Measurements from ENCODE around the gene PPP1R13L.

PPP1R13L gene

DNA sequence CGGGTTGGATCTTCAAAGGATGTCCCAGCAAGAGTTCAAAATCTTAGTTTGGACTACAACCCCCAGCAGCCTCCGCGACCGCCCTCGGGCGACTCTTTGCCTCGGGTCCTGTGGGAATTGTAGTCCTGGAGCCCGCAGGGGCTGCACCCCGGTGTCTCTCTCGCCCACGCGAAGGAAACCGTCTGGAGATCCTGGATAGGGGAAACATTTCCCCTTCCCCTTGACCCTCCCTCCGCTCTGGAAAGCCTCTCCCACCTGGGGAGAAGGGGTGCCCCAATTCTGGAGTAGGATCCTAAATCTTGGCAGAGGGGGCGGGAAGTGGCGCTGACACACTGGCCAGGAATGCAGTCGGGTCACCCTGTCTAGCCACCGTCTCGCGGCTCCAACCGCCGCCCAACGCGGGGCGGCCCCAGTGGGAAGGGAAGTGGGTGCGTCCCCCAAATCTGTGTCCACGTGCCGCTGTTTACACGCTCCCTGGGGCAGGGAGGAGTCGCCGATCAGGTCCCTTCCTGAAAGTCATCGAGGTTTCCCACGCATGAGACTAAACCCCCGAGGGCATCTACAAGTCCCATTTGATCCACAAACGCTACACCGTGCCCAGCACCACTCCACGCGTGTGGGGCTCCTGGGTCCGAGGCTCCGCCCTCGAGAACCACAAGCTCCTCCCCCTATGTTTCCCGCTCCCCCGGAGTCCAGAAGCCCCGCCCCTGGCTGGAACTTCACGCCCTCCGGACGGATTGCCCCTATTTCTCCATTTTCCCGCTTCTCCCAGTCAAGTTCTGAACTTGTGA lies 761 bp upstream of the PPP1R13L start:
- DNase-seq = peak; percentile 90

DNA sequence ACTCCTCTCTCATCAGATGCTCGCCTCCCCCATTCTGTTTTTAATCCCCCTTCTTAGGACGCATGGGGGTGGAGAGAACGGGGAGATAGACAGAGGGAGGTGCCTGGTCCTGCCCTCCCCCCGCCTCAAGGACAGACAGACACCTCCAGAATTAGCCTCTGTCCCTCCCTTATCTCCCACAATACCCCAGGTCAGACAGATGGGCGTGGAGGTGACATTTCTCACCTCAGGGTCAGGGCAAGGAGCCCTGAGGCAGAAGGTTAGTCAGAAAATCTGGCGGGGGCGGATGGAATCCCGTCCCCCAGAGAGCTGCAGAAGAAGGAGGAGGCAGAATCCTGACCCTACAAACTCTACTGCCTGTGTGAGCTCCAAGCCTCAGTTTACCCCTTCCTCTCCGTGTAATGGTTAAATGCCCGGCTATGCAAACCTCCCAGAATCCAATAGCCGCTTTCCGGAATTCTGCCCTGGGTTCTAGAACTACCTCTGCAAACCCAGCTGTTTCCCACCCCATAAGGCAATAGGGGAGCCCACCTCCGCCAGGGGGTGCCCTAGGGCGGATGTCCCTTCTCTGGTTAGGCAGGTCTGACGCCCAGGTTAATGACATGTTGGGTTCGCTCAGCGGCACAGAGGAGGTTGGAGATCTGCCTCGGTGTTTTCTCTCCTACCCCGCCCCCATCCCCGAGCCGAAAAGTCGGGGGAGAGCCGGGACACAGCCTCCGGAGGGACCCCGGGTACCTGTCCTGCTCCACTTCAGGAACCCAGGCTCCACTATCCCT lies 900 bp downstream of the PPP1R13L start:
- DNase-seq = peak; percentile 80

DNA sequence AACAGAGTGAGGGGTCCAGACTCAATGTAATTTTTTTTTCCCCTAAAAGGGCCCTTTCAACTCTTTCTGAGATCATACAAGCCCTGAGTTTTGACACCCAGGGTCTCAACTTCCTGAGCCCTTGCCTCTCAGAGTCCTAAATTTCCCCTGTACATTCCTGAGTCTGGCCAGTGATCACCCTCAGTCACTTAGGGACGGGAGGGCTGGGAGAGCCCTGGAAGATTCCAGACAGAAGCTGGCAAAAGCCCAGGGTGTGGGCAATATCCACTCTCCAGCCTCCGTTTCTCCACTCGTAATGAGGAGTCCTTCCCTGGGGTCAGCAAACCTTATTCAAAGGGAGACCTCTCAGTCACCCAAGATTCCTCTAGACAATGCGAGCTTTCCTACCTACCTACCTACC lies 1.6 kb downstream of the PPP1R13L start:
- no peak for DNase-seq

DNA sequence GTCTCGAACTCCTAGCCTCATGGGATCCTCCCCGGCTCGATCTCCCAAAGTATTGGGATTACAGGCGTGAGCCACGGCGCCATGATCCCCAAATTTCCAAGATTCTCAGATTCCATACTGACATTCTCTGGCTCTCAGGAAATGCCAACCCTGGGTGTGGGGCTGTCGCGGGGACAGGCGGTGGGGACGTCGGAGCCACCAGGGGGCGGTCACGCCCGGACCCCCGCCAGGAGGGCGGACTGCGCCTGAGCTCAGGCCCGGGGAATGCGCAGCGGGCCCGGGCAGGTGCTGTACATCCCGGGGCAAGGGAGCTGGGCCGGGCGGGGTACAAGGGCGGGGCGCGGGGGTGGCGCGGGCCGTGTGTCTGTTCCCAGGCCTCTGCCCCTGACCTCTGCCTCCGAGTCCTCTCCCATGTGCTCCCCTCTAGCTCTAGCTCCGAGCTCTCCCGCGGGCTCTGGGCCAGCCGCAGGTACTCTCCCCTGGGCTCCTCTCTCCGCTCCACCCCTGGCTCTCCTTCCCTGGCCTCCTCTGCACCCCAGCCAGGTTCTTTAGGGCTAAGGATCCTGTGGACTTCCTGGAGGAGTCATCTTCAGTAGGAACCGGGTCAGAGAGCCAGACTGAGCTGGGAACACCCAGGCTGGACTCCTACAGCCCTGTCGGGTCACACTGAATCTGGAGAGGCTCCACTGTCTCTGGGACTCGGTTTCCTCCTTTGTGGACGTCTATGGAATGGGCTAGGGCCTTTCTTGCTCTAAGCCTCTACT lies 2.4 kb downstream of the PPP1R13L start:
- DNase-seq = peak; percentile 34

DNA sequence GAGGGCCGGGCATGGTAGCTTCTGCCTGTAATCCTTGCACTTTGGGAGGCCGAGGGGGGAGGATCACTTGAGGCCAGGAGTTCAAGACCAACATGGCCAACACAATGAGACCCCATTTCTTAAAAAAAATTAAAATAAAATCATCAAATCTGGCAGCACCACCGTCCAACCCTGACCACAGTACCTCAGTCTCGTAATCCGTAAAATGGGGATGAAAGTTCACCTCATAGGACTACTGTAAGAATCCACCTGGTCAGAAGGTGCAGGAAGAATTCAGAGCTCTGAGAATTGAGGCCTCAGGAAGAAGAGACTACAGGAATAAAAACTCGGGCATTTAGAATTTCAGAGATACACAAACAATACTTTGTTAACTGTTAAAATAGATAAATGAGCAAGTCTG lies 3.1 kb downstream of the PPP1R13L start:
- no peak for DNase-seq

DNA sequence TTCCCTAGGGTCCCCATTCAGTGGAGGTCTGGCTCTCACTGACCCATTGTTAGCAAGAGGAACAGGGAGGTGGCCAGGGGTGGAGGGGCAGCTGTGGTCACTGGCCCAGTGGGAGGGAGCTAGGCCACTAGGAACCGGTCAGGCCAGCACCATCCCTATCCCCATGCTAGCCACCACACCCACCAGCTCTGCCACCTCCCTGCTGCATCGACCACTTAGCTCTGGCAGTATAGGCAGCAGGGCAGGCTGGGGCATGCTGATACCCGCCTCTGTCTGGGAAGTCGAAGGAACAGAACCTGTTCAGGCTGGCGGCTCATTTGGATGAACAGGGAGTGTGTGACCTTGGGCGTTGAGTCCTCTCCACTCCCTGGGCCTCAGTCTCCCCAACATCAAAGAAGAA lies 4.7 kb downstream of the PPP1R13L start:
- no peak for DNase-seq

DNA sequence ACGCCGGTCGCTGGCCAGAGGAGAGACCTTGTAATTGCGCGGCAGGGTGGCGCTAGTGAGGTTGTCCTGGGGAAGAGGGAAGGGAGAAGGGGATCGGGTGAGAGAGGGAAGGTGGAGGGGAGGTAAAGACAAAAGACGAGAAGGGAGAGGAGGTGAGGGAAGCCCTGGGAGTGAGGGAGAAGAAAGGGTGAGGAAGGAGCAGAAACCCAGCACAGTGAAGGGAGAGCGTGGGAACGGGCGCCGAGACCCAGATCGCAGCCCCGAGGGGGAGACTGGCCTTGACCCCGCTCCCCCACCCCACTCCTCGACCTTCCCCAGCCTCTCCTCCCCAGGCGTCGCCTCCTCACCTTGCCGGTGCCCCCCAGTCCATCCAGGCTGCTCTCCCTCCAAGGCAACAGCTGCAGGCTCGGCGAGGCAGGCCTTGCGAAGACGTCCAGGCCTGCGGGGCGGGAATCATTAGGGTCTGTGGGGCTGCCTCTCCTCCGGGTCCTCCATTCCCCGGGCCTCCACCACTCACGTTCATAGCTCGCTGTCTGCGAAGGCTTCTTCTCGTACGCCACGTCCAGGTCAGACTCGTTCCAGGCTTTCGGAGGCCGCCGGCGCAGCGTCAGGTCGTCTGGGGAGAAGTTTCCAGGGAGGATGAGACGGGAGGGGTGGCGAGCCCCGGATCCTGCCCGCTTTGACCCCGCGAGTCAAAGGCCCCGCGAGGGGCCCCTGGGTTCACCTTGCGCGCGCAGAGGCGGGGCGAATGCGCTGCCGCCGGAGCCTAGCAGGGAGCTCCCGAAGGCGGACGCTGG lies 8.8 kb downstream of the PPP1R13L start:
- no peak for DNase-seq

DNA sequence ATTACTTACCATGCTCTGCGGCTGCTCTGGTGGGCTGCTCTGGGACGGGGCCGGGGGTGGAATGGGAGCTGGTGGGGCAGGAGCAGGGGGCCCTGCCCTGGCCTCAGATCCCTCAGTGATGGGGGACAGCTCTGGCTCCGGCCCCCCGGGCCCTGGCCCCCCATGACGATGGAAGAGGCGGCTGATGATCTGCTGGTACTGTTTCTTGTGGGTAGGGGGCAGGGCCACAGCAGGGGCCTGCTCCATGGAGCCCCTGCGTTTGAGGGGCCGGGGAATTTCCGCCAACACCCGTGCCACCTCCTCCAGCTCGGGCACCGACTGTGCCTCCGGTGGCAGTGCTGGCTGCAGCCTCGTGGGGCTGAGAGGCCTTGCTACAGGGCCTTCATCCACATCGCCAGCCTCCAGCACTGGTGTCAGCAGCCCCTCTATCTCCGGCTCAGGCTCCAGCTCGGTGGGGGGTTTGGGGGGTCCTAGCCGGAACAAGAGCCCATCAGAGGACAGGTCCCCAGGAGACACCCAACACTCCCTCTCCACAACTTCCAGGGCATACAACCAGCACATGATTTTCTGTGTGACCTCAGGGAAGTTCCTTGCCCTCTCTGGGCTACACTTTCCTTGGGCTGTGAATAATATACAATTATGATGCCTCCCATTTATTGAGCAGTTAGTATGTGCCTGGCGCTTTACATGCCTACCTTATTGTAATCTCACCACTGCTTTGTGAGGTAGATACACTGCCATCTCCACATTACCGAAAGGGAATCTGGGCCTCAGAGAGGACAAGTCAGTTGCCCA lies 12.8 kb downstream of the PPP1R13L start:
- DNase-seq = no peak

DNA sequence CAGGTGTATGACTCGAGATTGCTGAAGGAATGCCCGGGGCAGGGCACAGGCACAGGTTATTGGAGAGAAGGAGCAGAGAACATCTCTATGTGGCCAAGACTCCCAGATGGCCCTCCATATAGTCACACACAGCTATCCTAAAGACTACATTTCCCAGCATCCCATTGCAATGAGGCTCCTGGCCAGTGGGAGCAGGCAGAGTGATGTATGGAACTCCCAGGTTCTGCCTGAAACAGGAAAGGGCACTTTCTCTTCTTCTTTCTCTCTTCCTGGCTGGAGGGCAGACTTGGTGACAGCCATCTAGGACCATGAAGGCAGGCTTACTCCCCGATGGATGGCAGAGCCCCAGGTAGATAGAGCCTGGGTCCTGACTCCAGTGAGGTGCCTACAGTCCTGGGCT lies 13.5 kb downstream of the PPP1R13L start:
- peak; percentile 18 for DNase-seq

DNA sequence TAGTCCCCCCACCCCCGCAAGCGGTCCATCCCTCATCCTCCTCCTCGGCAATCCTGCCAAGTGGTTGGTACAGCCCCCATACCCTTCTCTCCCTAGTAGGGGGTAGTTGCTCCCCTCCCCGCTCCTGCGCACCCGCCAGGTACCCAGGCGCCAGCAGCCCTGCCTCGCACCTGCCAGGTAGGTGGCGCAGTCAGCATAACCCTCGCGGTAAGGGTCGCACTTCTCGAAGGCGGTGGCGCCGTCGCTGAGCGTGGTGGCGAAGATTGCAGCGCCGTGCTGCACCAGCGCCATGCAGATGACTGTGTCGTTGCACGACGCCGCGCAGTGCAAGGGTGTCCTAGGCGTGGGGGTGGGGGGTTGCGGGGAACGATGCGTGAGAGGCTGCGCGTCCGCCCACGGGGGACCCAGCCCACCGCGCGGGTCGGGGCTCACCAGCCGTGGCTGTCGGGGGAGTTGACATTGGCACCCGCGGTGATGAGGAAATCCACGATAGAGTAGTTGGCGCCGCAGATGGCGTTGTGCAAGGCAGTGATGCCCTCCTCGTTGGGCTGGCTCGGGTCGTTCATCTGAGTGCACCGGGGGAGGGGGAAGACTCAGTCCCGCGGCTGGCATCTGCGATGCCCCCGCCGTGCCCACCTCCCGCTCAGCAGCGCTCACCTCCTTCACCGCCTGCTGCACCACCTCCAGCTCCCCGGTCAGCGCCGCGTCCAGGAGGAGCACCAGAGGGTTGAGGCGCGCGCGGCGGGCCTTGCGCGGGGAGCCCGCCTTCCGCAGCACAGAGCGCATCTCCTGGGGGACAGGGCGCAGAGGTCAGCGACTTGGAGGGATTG lies 19.3 kb downstream of the PPP1R13L start:
- DNase-seq = no peak

DNA sequence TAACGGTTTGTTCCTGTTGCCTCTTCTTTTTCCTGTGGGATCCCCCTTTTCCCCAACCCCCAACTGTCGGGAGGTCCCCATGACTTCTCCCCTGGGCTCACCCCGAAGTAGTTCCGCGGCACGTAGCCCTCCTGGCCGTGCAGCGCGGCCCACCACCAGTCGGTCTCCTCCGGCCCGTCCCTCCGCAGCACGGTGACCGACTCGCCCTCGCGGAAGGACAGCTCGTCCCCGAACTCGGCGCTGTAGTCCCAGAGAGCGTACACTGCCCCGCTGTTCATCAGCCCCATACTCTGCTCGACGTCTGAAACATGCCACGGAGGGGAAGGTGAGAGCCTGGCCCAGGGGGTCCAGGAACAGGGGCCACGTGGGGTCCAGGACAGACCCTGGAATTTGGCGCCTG lies 22.4 kb downstream of the PPP1R13L start:
- DNase-seq = no peak

DNA sequence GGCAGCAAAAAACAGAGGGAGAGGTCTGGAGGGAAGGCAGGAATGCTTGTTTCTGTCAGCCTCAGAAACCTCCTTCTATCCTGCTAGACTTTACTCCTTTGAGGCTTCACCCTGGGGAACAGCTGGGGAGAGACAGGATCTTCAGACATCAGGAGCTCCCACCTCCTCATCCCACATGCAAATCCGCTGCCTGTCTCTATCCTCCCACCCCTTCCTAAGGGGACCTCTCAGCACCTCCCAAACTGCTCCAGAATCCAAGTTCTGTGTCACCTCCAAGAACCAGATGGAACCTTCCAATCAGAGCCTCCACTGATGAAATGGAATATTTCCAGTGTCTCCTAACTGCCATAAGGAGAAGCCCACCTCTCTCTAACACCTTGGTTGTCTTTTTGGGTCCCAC lies 24.8 kb downstream of the PPP1R13L start:
- no peak for DNase-seq

DNA sequence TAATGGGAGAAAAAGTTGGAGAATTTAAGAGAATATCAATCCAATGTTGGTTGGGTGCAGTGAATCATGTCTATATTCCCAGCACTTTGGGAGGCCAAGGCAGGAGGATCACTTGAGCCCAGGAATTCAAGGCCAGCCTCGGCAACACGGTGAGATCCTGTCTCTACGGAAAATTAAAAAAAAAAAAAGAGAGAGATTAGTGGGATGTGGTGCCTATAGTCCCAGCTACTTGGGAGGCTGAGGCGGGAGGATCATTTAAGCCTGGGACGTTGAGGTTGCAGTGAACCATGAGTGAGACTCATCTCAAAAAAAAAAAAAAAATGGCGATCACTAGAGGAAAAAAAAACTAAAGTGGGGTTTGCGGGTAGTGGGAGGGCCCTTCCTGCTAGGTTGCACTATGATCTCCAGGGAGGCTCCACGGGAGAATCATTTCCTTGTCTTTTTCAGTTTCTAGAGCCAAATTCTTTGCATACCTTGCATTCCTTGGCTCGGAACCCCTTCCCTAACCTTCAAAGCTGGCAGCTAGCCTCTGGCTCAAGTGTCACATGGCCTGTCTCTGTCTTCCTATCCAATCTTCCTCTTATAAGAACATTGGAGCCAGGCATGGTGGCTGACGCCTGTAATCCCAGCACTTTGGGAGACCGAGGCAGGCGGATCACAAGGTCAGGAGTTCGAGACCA lies 28.7 kb downstream of the PPP1R13L start:
- no peak for DNase-seq

DNA sequence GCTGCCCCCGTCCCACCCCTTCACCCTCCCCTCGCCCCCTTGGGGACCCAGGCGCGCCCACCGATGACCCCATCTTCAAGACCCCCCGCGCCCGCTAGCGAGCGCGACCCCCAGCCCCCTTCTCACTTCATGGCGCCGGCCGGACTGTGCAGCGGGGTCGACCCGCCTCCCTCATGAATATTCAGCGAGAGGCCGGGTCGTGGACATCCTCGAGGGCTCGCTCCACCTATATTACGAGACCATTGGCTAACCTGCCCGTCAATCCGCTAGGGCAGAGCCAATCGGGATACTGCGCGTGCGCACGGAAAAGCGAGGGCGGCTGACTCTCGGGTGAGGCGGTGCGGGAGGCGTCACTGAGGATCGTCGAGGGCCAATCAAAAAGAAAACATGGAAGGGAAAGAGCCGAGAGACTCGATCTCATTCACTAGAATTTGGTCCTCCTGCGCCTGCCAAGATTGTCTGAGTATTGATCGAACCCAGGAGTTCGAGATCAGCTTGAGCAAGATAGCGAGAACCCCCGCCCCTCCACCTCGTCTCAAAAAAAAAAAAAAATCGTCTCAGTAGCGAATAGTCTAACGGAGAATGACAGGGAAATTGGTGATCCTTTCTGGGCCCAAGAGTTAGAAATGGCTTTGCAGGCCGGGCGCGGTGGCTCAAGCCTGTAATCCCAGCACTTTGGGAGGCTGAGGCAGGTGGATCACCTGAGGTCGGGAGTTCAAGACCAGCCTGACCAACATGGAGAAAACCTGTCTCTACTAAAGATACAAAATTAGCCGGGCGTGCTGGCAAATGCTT lies 34.3 kb downstream of the PPP1R13L start, which contains the start of gene ERCC2:
ERCC2 (minus strand) TSS at position 164 of the 795 bp plus-strand sequence; CDS start at position 131, 33 bp downstream.
- peak; percentile 100 for DNase-seq

DNA sequence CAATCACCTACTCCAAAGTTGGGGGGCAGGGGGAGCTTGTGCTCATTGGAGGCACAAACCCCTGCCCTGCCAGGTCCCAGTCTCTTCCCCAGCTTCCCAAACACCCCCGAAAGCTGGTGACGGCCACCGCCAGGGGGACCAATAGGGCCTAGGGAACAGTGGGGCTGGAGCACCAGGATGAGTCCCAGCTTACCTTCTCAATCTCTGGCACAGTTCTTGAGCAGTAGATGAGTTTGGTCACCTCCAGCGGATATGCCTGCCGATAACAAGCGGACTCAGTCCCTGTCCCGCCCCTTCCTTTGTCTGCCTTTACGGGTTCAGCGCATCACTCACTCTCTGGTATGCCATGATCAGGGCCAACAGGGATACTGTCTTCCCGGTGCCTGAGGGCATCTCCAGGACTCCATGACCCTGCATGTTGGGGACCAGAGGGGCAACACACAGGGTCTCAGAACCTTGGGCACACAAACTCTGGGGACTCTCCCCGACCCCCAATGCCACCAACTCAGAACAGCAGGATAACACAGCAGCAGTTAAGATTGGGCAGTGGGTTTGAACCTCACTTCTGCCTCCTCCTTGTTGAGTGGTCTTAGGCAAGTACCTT lies 36.0 kb downstream of the PPP1R13L start:
- no peak for DNase-seq

DNA sequence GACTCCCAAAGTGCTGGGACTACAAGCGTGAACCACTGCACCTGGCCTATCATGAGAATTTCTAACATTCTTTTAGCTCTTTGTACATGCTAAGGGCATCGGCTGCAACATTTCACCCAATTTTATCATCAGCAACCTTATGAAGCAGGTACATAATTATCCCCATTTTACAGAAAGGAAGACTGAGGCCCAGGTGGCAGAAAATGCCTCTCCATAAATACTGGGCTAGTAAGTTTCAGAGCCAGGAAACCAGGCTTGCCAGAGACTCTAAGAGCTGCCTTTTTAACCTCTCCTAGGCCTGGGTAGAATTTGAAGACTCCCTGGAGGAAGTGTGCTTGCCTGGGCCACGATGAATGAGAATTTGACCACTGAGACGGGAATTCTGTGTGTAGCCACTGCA lies 36.7 kb downstream of the PPP1R13L start:
- no peak for DNase-seq

DNA sequence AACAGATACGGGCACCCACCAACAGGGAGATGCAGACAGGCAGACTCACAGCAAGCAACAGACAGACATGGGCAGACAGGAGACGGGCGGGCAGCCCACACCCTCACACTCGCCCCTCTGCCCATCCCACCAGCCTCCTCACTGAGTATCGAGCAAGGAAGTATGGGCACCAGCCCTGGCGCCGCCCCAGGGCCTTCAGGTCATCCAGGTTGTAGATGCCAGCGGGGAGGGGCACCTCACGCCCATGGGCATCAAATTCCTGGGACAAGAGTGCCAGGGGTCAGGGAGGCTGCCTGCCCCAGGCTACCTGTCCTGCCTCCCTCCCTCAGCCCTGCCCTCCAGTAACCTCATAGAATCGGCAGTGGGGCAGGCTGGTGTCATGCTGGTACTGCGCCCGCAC lies 40.2 kb downstream of the PPP1R13L start:
- DNase-seq = no peak

DNA sequence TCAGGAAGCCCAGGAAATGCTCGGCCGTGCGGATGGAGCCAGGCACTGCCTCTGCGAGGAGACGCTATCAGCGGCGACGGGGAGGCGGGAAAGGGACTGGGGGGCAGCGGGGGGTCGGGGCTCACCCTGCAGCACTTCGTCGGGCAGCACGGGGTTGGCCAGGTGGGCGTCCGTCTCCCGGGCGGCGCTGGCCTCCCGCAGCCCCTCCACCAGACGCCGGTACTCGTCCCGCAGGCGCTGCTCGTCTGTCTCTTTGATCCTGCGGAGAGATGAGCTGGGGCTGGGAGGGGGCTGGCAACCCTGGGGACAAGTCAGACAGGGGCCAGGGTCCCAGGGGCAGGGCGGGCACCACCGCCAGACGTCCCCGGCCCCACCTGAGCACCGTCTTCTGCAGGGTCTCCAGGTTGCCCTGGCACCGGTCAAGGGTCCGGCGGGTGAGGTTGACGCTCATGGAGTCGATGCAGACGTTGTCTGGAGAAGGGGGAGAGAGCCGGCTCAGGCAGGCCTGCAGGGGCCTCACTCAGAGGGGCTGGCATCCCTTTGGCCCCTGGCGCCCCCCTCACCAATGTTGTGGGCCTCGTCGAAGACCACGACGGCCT lies 40.9 kb downstream of the PPP1R13L start:
- DNase-seq = no peak
